Liver (tissue), 3 donors: Measurements from ENCODE around the gene APOBEC2.
A peak's percentile ranks its signal among the peaks of the same experiment; 100 is the strongest.

Experiments
- ATF3 ChIP-seq: IDR thresholded peaks from 2 replicates; pipeline ENCODE4 v1.6.1; 2016; ENCODE audit warnings: antibody characterized with exemption
- CTCF ChIP-seq: fragments of 150-350 bp; IDR thresholded peaks from 2 replicates; pipeline ENCODE4 v1.5.1; 2017; ENCODE audit warnings: improper control_type of control experiment, low read depth, low read length; ENCODE audit not compliant: missing input control
- FOXA1 ChIP-seq: IDR thresholded peaks from 2 replicates; pipeline ENCODE4 v1.6.1; 2016; ENCODE audit warnings: antibody characterized with exemption
- FOXA2 ChIP-seq: IDR thresholded peaks from 2 replicates; pipeline ENCODE4 v1.6.1; 2016; ENCODE audit warnings: antibody characterized with exemption
- GABPA ChIP-seq, 2 donors: IDR thresholded peaks in 1 of 2; conservative IDR thresholded peaks in 1 of 2; 2 replicates each; pipeline ENCODE4 v1.6.1; 2016; ENCODE audit warnings: antibody characterized with exemption in 2 of 2, mild to moderate bottlenecking in 1 of 2, moderate library complexity in 1 of 2
- JUND ChIP-seq, 2 donors: IDR thresholded peaks; 2 replicates each; pipeline ENCODE4 v1.6.1; 2016; ENCODE audit warnings: antibody characterized with exemption in 2 of 2
- MAX ChIP-seq: IDR thresholded peaks from 2 replicates; pipeline ENCODE4 v1.6.1; 2016; ENCODE audit warnings: antibody characterized with exemption
- NR2F2 ChIP-seq: IDR thresholded peaks from 2 replicates; pipeline ENCODE4 v1.6.1; 2016; ENCODE audit warnings: antibody characterized with exemption
- RAD21 ChIP-seq, 2 donors: IDR thresholded peaks; 2 replicates each; pipeline ENCODE4 v1.6.1; 2016; ENCODE audit warnings: antibody characterized with exemption in 2 of 2, mild to moderate bottlenecking in 2 of 2
- REST ChIP-seq: IDR thresholded peaks from 2 replicates; pipeline ENCODE4 v1.6.1; 2016; ENCODE audit warnings: antibody characterized with exemption, mild to moderate bottlenecking
- SP1 ChIP-seq: IDR thresholded peaks from 2 replicates; pipeline ENCODE4 v1.6.1; 2018; ENCODE audit warnings: antibody characterized with exemption, mild to moderate bottlenecking
- TAF1 ChIP-seq: conservative IDR thresholded peaks from 2 replicates; pipeline ENCODE4 v1.6.1; 2016; ENCODE audit warnings: antibody characterized with exemption, mild to moderate bottlenecking
- YY1 ChIP-seq: IDR thresholded peaks from 2 replicates; pipeline ENCODE4 v1.6.1; 2016; ENCODE audit warnings: antibody characterized with exemption, mild to moderate bottlenecking
- donor health status: healthy.
- donor health status: healthy.

GRCh38 chr6:41073203-41073967 is 20.4 kb downstream of the APOBEC2 start:
- no peak for TF ChIP-seq CTCF
- no peak for TF ChIP-seq ATF3
- TF ChIP-seq FOXA1: no peak
- peak; percentile 50 for TF ChIP-seq TAF1
- TF ChIP-seq RAD21 (IDR thresholded peaks at IDR 0.05): peak in 1 of 2 donors; percentile 13
- peak in 1 of 2 donors; percentile 70 for TF ChIP-seq GABPA (IDR thresholded peaks at IDR 0.05 in 1 of 2, conservative IDR thresholded peaks at IDR 0.05 in 1 of 2)
- TF ChIP-seq SP1: peak; percentile 23
- TF ChIP-seq YY1: peak; percentile 36
- peak; percentile 21 for TF ChIP-seq REST
- no peak for TF ChIP-seq MAX
- no peak for TF ChIP-seq JUND (IDR thresholded peaks at IDR 0.05)
- no peak for TF ChIP-seq FOXA2
- TF ChIP-seq NR2F2: no peak
